ENCODE data around the gene EIF5A2.
"Not testable (repeated sequence)": the region's sequence is repeated elsewhere in the genome, so short reads cannot be mapped to it uniquely, and the experiment has no call there.

The EIF5A2 gene

DNA sequence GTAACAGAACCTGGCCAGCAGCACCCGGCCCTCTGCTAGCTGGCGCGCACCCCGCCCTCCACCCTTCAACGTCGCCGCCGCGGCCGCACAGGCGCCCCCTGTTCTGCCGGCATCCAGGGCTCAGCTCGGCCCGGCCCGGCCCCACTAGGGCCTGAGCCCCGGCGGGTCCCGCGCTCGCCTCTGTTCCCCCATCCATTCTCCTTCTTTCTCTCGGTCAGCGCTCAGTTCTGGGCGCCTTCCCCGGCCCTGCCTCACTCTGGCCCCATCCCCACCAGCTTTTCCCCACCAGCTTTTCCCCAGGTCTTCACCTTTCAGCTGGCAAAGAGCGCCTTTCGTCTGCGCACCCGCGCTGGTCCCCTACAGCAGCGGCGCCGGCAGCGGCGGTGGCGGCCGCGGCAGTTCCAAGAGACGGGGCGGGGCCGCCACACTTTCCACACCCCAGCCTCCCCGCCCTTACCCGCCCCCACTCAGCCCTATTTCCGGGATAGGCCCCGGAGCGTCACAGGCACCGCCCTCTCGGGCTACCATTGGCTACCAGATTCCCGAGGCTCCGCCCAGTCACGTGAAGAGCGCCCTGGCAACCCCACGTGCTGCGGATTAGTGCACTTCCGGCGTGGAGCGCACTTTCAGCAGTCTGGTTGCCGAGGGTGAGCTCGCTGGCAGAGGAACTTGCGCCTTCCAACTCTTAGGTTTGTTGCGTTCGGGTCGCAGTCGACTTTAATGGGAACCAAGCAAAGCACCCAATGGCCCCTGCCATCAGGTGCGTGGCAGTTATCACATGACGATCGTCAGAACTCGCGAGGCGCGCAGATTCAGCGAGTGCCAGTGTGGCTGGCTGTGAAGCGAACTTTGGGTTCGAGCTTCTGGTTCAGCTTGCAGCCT lies at the start of gene EIF5A2:
Gene EIF5A2 (minus strand): TSS at position 403 of the 882 bp plus-strand sequence. CDS start 831 bp downstream, outside the sequence.
- DNase-seq = peak; percentile 94

DNA sequence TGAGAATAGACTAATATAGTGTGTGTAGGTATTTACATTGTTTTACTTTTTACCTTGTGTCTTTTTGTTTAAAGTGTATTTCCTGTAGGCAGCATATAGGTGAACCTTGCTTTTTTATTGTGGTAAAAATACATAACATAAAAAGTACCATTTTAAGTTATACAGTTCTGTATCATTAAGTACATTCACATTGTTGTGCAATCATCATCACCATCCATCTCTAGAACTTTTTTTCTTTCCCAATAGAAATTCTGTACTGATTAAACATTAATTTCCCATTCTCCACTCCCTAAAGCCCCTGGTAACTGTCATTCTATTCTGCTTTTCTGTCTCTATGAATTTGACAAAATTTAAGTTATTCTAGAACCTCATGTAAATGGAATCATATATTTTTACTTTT lies 48.2 kb upstream of the EIF5A2 start:
- DNase-seq = no peak

DNA sequence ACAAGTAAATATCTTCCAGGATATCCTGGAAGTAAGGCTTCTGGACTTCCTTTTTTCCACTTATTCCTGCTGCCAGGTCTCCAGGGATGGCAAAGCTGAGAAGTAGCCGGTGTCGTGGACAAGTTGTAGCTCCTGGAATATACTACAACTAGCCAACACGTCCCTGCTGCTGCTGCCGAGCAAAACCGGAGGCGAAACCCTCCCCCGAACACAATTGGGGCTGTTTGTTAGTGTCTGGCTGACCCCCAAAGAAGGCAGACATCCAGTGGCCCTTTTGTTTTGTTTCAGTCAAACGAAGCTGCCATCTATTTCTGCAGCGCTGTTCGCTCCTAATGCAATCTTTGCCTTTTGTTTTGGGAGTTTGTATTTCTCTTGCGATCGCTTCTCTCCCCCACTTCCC lies 45.3 kb upstream of the EIF5A2 start:
- no peak for DNase-seq

DNA sequence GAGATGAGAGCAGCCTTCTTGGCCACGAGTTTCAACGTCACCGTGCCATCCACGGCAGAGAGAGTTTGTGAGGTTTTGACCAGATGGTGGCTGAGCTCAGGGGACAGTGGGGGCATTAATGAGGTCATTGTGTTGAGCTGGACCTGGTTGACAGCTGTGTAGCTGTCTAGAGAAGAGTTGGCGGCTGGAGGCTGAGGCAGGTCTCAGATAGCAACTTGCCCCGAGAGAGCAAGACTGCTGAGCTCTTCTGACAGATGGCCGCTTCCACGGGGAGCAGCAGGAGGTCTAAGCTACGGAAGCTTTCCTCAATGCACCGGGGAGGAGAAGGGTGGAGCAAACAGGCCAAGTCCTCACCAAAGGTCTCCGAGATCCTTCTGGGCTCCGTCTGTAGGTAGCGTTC lies 44.8 kb upstream of the EIF5A2 start:
- DNase-seq = no peak

DNA sequence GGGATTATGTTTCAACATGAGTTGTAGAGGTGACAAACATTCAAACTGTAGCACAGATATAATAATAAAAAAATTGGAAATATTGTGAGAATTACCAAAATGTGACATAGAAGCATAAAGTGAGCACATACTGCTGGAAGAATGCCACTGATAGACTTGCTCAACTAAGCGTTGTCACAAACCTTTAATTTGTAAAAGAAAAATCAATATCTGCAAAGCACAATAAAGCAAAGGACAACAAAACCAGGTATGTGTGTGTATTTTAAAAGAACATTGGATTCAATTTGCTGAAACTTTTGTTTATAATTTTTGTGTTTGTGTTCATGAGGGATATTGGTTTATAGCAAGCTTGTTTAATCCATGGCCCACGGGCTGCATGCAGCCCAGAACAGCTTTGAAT lies 40.8 kb upstream of the EIF5A2 start:
- no peak for DNase-seq

DNA sequence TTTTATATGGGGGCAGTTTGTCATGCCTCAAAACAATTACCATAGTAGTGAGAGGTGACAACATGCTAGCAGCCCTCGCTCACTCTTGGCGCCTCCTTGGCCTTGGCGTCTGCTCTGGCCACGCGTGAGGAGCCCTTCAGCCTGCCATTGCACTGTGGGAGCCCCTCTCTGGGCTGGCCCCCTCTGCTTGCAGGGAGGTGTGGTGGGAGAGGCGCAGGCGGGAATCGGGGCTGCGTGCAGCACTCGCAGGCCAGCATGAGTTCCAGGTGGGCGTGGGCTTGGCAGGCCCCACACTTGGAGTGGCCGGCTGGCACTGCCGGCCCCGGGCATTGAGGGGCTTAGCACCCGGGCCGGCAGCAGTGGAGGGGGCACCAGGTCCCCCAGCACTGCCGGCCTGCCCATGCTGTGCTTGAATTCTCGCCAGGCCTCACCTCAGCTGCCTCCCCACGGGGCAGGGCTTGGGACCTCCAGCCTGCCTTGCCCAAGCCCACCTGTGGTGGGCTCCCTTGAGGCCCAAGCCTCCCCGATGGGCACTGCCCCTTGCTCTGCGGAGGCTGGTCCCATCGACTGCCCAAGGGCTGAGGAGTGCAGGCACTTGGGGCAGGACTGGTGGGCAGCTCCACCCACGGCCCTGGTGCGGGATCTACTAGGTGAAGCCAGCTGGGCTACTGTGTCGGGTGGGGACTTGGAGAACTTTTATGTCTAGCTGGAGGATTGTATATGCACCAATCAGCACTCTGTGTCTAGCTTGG lies 38.8 kb upstream of the EIF5A2 start:
- no peak for DNase-seq

DNA sequence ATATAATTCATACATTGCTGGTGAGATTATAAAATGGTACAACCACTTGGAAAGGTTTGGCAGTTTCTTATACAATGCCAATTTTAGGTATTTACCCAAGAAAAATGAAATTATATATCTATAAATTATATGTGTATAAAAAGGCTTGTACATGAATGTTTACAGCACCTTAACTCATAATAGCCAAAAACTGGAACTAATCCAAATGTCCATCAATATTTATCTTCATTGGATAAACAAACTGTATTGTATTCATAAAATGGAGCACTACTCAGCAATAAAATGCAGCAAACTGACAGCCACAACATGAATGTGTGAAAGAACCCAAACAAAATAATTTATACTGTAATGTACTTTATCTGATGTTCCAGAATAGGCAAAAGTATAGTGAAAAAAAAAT lies 33.6 kb upstream of the EIF5A2 start:
- DNase-seq = no peak

DNA sequence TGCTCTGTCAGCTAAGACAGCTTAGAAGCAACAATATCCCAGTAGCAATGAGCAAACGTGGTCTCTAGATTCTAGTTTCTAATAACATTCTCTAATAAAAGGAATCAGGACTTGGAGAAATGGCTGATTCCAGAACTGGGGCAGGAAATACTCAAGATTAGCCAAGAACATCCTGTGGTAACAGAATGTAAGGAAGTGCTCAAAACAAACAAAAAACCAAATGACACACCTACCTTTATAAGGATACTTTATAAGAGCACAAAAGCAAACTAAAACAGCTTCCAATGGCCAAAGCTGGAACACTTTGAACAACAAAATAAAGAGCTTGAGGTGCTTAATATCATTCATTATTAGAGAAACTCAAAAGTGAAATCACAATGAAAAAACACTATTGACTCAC lies 33.1 kb upstream of the EIF5A2 start:
- no peak for DNase-seq

DNA sequence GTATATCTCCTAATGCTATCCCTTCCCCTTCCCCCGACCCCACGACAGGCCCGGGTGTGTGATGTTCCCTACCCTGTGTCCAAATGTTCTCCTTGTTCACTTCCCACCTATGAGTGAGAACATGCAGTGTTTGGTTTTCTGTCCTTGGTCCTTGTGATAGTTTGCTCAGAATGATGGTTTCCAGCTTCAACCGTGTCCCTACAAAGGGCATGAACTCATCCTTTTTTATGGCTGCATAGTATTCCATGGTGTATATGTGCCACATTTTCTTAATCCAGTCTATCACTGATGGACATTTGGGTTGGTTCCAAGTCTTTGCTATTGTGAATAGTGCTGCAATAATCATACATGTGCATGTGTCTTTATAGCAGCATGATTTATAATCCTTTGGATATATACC lies 24.6 kb upstream of the EIF5A2 start:
- DNase-seq = not testable (repeated sequence)

DNA sequence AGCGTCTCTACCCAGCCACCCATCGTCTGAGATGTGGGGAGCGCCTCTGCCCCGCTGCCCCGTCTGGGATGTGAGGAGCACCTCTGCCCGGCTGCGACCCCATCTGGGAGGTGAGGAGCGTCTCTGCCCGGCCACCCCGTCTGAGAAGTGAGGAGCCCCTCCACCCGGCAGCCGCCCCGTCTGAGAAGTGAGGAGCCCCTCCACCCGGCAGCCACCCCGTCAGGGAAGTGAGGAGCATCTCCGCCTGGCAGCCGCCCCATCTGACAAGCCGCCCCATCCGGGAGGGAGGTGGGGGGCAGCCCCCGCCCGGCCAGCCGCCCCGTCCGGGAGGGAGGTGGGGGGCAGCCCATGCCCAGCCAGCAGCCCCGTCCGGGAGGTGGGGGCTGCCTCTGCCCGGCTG lies 15.1 kb upstream of the EIF5A2 start:
- DNase-seq = not testable (repeated sequence)

DNA sequence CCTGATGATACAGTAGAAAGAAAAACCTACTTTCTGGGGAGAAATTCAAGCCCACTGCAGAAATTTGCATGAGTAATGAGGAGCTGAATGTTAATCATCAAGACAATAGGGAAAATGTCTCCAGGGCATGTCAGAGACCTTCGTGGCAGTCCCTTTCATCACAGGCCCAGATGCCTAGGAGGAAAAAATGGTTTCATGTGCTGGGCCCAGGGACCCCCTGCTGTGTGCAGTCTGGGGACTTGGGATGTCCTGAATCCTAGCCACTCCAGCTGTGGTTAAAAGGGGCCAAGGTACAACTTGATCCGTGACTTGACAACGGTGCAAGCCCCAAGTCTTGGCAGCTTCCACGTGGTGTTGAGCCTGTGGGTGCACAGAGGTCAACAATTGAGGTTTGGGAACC lies 10.3 kb upstream of the EIF5A2 start:
- DNase-seq = no peak

DNA sequence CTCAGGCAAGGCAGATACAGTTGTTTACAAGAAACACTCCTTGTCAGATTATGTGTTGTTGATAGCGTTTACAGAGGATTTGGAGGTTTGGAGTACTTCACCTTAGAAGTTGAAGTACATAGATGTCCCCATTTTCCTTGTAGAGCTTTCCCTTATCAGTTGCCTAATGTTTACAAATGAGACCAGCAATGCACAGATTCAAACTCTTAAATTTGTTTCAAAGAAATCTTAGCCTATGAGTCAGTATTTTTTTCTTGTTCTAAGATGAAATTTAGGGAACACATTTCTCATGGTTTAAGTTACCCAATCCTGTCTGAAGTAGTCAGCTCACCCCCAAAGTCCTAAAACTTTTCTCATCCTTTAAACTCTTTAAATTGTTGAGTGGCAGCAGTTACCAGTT lies 6.3 kb upstream of the EIF5A2 start:
- no peak for DNase-seq

DNA sequence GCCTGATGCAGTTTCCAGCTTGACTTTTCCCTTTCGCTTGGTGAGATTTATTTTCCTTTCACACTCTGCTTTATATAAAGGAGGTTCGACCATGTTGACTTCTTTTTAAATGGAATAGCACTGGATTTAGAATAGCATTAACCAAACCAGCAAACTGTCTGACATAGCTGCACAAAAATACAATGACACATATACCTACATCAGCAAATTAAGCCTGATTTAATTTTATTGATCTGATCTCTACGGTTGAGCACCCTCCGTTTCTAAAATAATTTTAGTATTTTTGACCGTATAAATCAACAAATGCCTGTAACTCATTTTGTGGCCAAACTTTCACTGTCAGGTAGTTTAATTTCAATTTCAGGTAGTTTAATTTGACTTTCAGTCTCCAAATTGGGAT lies 5.8 kb upstream of the EIF5A2 start:
- no peak for DNase-seq

DNA sequence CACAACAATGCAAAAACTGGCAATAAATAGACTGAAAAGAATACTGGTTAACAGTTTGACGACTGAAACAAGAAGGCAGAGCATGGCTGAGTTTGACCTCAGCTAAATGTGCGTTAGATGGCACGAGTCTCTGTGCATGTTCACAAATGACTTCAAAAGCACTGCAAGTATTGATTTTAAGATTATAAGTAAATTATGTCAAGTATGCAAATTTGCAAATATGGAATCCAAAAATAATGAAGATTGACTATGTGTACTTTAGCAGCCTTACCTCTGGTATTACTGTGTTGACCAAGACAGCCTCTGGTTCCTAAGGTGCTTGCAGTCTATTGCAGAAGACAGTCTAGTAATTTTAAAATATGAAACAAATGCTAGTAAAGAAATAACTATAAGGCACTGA lies 2.6 kb upstream of the EIF5A2 start:
- no peak for DNase-seq

DNA sequence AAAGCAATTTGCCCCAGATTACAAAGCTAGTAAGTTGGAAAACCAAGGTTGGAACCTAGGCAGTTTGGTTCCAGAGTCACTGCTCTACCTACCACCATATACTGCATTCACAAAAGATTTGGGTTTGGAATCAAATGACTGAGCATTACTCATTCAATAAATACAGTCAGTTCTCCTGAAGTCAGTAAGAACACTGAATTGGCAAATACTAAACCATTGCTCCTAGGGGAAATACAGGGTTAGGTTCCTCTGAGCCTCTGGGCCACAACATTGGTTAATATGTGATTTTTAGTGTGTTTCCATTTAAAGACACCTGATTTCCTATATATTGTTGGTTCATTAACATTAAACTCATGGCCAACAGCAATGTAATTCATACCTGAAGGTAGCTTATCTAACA lies 2.1 kb upstream of the EIF5A2 start:
- no peak for DNase-seq

DNA sequence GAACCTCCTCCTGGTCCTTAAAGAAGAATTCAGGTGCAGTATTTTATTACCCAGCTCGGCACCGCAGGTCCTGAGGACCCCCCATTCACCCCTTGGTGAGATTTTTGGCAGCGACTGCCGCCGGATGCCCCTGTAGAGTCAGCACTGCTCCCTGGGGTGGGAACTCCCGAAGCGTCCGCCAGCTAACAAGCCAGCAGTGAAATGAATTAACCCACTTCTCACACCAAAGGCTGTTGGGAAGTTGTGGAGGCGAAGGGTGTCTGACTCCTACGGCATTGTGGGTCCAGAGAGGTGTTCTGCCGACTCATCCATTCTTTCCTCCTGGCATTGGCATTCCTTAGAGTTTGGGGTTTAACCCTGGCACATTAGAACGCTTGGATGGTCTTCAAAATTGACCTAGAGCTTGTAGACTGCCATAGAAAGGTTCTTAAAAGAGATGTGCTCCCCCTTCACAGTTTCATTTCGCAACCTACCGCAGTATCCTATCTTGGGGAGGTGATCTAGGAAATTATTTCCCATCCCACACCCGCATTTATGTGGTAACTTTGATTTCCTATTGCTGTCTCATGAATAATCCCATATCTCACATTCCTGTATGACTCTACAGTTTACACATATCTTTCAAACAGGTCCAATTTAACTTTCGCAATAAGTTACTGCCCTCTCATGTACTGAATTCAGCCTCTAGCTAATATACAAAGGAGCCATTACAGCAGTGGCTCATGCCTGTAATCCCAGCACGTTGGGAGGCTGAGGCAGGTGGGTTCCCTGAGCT lies 879 bp upstream of the EIF5A2 start:
- no peak for DNase-seq

DNA sequence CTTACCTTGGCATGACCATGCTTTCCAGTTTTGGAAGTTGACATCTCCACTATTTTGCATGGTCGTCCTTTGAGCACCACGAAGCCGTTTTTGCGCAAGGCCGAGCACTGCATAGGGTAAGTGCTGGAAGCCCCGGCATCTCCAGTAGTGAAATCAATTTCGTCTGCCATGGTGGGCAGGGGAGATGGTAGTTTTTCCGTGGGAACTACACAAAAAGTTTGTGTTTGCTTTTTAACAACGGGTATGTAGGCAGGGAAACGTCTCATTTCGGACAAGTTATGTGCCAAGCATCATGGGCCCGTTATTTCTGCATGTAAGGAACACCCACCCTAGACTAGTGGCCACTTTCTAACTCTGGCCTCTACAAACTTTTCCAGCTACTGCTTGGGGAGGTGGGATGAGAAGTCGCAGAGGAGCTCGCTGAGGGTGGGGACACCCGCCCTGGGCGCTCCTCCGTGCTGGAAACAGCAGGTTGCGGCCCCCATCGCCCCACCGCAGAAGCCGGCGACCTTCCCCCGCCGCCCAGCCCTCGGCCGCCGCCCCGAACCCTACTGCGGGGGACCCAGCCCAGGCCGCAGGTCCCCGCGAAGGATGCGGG lies 701 bp downstream of the EIF5A2 start:
- DNase-seq = peak; percentile 35

DNA sequence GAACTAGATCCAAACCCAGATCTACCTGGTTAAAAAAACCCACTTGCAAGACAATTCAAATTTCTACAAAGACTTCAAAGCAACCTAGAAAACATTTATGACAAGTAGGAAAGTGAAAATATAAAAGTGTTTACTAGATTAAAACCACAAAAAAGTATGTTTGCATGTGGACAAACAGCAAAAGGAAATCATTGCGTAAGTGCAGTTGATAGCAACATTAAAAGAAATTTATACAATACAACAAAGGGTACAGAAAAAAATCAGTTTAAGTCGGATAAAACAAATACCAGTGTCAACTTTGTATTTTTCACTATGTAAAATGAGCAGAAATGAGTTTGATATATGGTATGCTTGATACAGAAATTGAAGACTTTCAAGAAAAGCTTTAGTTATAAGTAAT lies 2.6 kb downstream of the EIF5A2 start:
- no peak for DNase-seq

DNA sequence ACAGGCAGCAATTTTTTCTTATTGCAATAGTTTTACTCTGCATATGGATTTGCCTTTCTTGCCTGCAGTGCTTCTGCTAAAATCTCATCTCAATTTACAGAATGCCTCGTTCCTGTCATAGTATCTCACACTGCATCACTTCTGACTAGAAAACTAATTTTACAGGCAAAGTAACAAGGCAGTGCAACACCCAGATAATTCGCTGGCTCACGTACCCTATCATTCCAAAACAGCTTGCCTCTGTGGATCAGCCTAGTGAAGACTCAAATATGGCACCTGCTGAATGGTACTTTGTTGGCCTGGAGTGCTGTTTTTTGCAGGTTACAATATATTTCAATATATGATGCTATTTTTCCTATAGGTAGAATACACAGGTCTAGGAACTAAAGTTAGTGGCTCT lies 5.3 kb downstream of the EIF5A2 start:
- no peak for DNase-seq

DNA sequence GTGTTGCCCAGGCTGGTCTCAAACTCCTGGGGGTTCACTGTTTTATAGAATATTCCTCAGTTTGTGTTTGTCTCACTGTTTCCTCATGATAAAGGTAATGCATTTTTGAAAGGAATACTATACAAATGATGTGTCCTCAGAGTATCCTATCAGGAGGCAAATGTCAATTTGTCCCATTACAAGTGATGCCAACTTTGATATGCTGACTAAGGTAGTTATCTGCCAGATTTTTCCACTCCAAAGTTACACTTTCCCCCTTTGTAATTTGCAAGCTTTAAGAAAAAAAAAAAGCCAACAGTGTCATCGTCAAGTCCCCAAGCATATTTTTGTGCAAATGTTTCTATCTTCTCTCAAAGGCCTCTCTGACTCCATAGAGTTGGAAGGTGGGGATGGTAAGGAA lies 9.0 kb downstream of the EIF5A2 start:
- no peak for DNase-seq

DNA sequence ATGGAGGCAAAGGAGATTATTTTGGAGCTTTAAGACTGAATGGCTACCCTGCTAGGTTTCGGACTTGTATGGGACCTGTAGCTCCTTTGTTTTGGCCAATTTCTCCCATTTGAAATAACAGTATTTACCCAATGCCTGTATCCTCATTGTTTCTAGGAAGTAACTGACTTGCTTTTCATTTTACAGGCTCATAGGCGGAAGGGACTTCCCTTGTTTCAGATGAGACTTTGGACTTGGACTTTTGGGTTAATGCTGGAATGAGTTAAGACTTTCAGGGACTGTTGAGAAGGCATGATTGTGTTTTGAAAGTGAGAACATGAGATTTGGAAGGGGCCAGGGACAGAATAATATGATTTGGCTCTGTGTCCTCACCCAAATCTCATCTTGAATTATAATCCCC lies 10.5 kb downstream of the EIF5A2 start:
- no peak for DNase-seq

DNA sequence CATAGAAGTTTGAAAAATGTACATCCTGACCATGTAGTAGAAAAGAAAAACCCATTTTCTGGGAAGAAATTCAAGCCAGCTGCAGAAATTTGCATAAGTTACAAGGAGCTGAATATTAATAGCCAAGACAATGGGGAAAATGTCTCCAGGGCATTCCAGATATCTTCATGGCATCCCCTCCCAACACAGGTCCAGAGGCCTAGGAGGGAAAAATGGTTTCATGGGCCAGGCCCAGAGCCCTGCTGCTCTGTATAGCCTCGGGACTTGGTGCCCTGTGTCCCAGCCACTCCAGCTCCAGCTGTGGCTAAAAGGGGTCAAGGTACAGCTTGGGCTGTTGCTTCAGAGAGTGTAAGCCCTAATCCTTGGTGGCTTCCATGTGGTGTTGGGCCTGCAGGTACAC lies 11.2 kb downstream of the EIF5A2 start:
- DNase-seq = not testable (repeated sequence)

DNA sequence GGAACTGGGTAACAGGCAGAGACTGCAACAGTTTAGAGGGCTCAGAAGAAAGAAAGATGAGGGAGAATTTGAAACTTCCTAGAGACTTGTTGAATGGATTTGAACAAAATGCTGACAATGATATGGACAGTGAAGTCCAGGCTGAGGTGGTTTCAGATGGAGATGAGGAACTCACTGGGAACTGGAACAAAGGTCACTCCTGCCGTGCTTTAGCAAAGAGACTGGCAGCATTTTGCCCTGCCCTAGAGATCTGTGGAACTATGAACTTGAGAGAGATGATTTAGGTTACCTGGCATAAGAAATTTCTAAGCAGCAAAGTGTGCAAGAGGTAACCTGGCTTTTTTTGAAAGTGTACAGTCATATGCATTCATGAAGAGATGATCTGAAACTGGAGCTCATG lies 11.7 kb downstream of the EIF5A2 start:
- DNase-seq = no peak

Data from NCI-H2107 (cell line).